Measurements from ENCODE around the gene POLE2. TPM values are rescaled to one million over a fixed set of nuclear protein-coding genes. Genes with fewer than 3 reads are reported as not detected.
"Not testable (repeated sequence)": the region's sequence is repeated elsewhere in the genome, so short reads cannot be mapped to it uniquely, and the experiment has no call there.

The POLE2 gene
- polyA plus RNA-seq = not detected

- Mint-ChIP-seq H3K36me3 (no peaks in the 10 kb centered on the region), H3K9me3 (no peaks in the 10 kb centered on the region), H3K27me3 (no peaks in the 10 kb centered on the region), H3K4me1 (peaks cover 5 to 19% (median 9%) of the 10 kb centered on the region in 3 donors), H3K4me3 (peak within 1 kb of the TSS; percentile 85 to 95 (median 90)), H3K27ac (peak within 1 kb of the TSS; percentile 68 to 90 (median 87))
Measured at GRCh38 chr14:49687942-49688700, at the start of gene POLE2. Gene POLE2 (minus strand): TSS chr14:49688214. CDS start chr14:49688203, 11 bp downstream.

- H3K27ac Mint-ChIP-seq, H3K9me3 Mint-ChIP-seq, H3K36me3 Mint-ChIP-seq, H3K4me3 Mint-ChIP-seq, H3K27me3 Mint-ChIP-seq, H3K4me1 Mint-ChIP-seq: not testable (repeated sequence)
Measured at GRCh38 chr14:49735669-49736068, 47.7 kb upstream of the POLE2 start.

GRCh38 chr14:49733836-49734235 lies 45.8 kb upstream of the POLE2 start:
- no peaks in the 10 kb centered on the region for H3K9me3 Mint-ChIP-seq
- no peaks in the 10 kb centered on the region for H3K27me3 Mint-ChIP-seq
- peaks cover 0 to under 1% (median 0%) of the 10 kb centered on the region in 3 donors for H3K4me1 Mint-ChIP-seq
- H3K4me3 Mint-ChIP-seq = no peak overlapping the region
- H3K27ac Mint-ChIP-seq = no peak overlapping the region
- peaks cover 10% of the 10 kb centered on the region for H3K36me3 Mint-ChIP-seq

GRCh38 chr14:49732896-49733295 lies 44.9 kb upstream of the POLE2 start:
- no peak overlapping the region for H3K27ac Mint-ChIP-seq
- H3K4me1 Mint-ChIP-seq = peaks cover 0 to 2% (median 0%) of the 10 kb centered on the region in 3 donors
- H3K9me3 Mint-ChIP-seq = no peaks in the 10 kb centered on the region
- H3K4me3 Mint-ChIP-seq = no peak overlapping the region
- H3K27me3 Mint-ChIP-seq = no peaks in the 10 kb centered on the region
- H3K36me3 Mint-ChIP-seq = peaks cover 11% of the 10 kb centered on the region

- Mint-ChIP-seq H3K9me3 (no peaks in the 10 kb centered on the region), H3K4me1 (peaks cover 0 to 2% (median 0%) of the 10 kb centered on the region in 3 donors), H3K27ac (no peak overlapping the region), H3K4me3 (no peak overlapping the region), H3K36me3 (peaks cover 11% of the 10 kb centered on the region), H3K27me3 (no peaks in the 10 kb centered on the region)
Measured at GRCh38 chr14:49727171-49727570, 39.2 kb upstream of the POLE2 start.

- not testable (repeated sequence) for H3K27ac Mint-ChIP-seq, H3K27me3 Mint-ChIP-seq, H3K4me3 Mint-ChIP-seq, H3K9me3 Mint-ChIP-seq, H3K4me1 Mint-ChIP-seq
- H3K36me3 Mint-ChIP-seq = peaks cover 21% of the 10 kb centered on the region
Measured at GRCh38 chr14:49721733-49722435, 33.9 kb upstream of the POLE2 start.

GRCh38 chr14:49720744-49721143 lies 32.7 kb upstream of the POLE2 start:
- Mint-ChIP-seq H3K4me3 (no peak overlapping the region), H3K36me3 (peaks cover 26% of the 10 kb centered on the region), H3K4me1 (no peaks in the 10 kb centered on the region), H3K27me3 (no peaks in the 10 kb centered on the region), H3K27ac (no peak overlapping the region), H3K9me3 (peaks cover 2 to 4% (median 3%) of the 10 kb centered on the region in 3 donors)

- peaks cover 10% of the 10 kb centered on the region for H3K36me3 Mint-ChIP-seq
- H3K9me3 Mint-ChIP-seq, H3K4me1 Mint-ChIP-seq, H3K27me3 Mint-ChIP-seq, H3K4me3 Mint-ChIP-seq: not testable (repeated sequence)
- peak overlapping the region in 1 of 3 donors; percentile 8 for H3K27ac Mint-ChIP-seq
Measured at GRCh38 chr14:49710993-49711392, 23.0 kb upstream of the POLE2 start.

GRCh38 chr14:49704471-49704870 lies 16.5 kb upstream of the POLE2 start:
- not testable (repeated sequence) for H3K27me3 Mint-ChIP-seq, H3K4me1 Mint-ChIP-seq, H3K36me3 Mint-ChIP-seq, H3K4me3 Mint-ChIP-seq, H3K9me3 Mint-ChIP-seq, H3K27ac Mint-ChIP-seq

- Mint-ChIP-seq H3K4me3 (no peak overlapping the region), H3K36me3 (peaks cover 5% of the 10 kb centered on the region), H3K27me3 (no peaks in the 10 kb centered on the region), H3K9me3 (no peaks in the 10 kb centered on the region), H3K27ac (no peak overlapping the region), H3K4me1 (peaks cover 4 to 11% (median 8%) of the 10 kb centered on the region in 3 donors)
Measured at GRCh38 chr14:49703965-49704364, 16.0 kb upstream of the POLE2 start.

GRCh38 chr14:49702725-49703124 lies 14.7 kb upstream of the POLE2 start:
- Mint-ChIP-seq H3K9me3 (no peaks in the 10 kb centered on the region), H3K4me3 (no peak overlapping the region), H3K27ac (no peak overlapping the region), H3K4me1 (peaks cover 4 to 11% (median 8%) of the 10 kb centered on the region in 3 donors), H3K27me3 (no peaks in the 10 kb centered on the region), H3K36me3 (peaks cover 5% of the 10 kb centered on the region)

- peak overlapping the region in 2 of 3 donors; percentile 37 to 73 for H3K27ac Mint-ChIP-seq
- H3K9me3 Mint-ChIP-seq, H3K27me3 Mint-ChIP-seq, H3K36me3 Mint-ChIP-seq: not testable (repeated sequence)
- peaks cover 11 to 21% (median 13%) of the 10 kb centered on the region in 3 donors for H3K4me1 Mint-ChIP-seq
- H3K4me3 Mint-ChIP-seq = peak overlapping the region; percentile 85 to 91 (median 86)
Measured at GRCh38 chr14:49693735-49694124, 5.7 kb upstream of the POLE2 start.

- no peaks in the 10 kb centered on the region for H3K9me3 Mint-ChIP-seq
- H3K4me3 Mint-ChIP-seq = peak within 1 kb of the TSS; percentile 85 to 91 (median 86)
- H3K27ac Mint-ChIP-seq = peak within 1 kb of the TSS; percentile 37 to 93 (median 80)
- no peaks in the 10 kb centered on the region for H3K36me3 Mint-ChIP-seq
- H3K27me3 Mint-ChIP-seq = no peaks in the 10 kb centered on the region
- H3K4me1 Mint-ChIP-seq = peaks cover 13 to 25% (median 14%) of the 10 kb centered on the region in 3 donors
Measured at GRCh38 chr14:49692811-49693734, 5.1 kb upstream of the POLE2 start, which contains the start of gene KLHDC1. Gene KLHDC1 (plus strand): TSS chr14:49693120. CDS start chr14:49693195, 75 bp downstream.

- no peaks in the 10 kb centered on the region for H3K9me3 Mint-ChIP-seq
- H3K4me3 Mint-ChIP-seq = peak overlapping the region; percentile 85 to 91 (median 86)
- H3K4me1 Mint-ChIP-seq = peaks cover 15 to 27% (median 18%) of the 10 kb centered on the region in 3 donors
- peak overlapping the region; percentile 37 to 93 (median 80) for H3K27ac Mint-ChIP-seq
- H3K27me3 Mint-ChIP-seq = no peaks in the 10 kb centered on the region
- H3K36me3 Mint-ChIP-seq = no peaks in the 10 kb centered on the region
Measured at GRCh38 chr14:49692193-49692757, 4.3 kb upstream of the POLE2 start.
